Sigmoid colon (tissue), 4 donors: ENCODE data around the gene AMER3.
"Not testable (repeated sequence)": the region's sequence is repeated elsewhere in the genome, so short reads cannot be mapped to it uniquely, and the experiment has no call there.

Source experiments
- CTCF ChIP-seq, 4 experiments: fragments of 450-650 bp in 3 of 4; fragments of 200-600 bp in 1 of 4; IDR thresholded peaks; one replicate each; pipeline ENCODE4 v1.5.1; 2016 to 2019; ENCODE audit warnings: antibody characterized with exemption in 4 of 4, mild to moderate bottlenecking in 3 of 4, moderate library complexity in 2 of 4
- EP300 ChIP-seq, 4 donors: sonication (generic); formaldehyde crosslinking; IDR thresholded peaks; one replicate each; pipeline ENCODE4 v1.6.1; 2017; ENCODE audit warnings: antibody characterized with exemption in 4 of 4
- POLR2A ChIP-seq, 2 donors: fragments of 450-650 bp; IDR thresholded peaks; one replicate each; pipeline ENCODE4 v1.6.1; 2016; ENCODE audit warnings: antibody characterized with exemption in 2 of 2, mild to moderate bottlenecking in 2 of 2, moderate library complexity in 2 of 2
- POLR2AphosphoS5 ChIP-seq, 4 donors: sonication (generic); formaldehyde crosslinking; IDR thresholded peaks; one replicate each; pipeline ENCODE4 v1.6.1; 2017; ENCODE audit warnings: antibody characterized with exemption in 4 of 4

GRCh38 chr2:130732257-130732656 lies 23.1 kb upstream of the AMER3 start:
- TF ChIP-seq CTCF, POLR2A, EP300, POLR2AphosphoS5 (IDR thresholded peaks at IDR 0.05): not testable (repeated sequence)
